Stimulated activated CD4-positive, alpha-beta T cell treated with anti-CD3 and anti-CD28 coated beads, Interleukin-2, amount 100 ng/mL, for 48 hours (primary cell): ENCODE results near the gene STK32B.

Experiments used
- DNase-seq, 2 donors: peaks; one replicate each; pipeline ENCODE4 v3.0.0-alpha.2; 2020

Gene STK32B

DNA sequence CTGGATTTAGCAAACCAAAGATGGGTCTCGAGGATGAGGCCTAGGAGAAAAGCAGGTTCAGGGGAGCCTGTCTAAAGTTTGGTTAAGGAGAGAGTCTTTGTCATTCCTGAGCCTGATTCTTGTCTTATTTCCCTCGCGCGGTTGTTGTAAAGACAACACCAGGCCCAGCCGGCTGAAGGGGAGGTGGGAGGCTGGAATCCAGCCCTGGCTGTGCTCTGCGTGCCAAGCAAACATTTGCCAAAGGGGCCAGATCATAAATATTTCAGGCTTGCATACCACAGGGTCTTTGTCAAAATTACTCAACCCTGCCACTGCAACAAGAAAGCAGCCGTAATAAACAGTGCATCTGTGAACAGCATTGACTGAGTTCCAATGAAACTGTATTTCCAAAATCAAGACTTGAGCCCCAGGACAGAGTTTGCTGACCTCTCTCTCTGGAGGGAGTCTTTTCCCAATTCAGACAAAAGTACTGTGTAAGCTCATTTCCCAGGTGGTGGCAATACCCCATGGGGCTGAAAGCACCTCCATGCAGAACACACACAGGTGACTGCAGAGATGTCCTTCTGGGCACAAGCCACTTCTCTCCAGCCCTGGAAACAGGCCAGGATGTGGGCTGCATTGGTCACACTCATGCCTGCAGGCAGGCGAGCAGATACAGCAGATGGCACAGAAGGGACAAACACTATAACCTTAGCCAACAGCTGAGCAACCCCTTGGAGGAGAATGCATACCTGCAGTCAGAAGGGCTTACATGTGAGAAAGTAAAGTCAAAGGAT is 320.3 kb downstream of the STK32B start:
- no peak for DNase-seq

DNA sequence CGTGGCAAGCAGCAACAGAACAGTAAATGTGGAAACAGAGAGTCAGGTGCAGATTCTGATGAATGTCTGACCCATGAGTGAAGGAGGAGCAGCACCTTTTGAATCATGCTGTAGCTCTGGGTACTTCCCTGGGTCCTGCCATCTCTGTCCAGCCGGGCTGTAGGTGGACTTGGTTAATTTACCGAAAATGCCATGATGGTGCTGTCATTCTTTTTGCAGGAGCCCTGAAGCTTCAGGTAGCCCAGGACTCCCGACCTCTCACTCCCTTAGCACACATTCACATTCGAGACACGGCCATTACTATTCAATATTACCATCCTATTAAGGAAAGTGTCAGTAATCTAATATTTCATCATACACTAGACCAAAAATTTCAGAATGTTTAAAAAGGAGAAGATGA is 320.9 kb downstream of the STK32B start:
- no peak for DNase-seq

- DNase-seq, result no peak
Measured at GRCh38 chr4:5373327-5373726, 322.0 kb downstream of the STK32B start.

- no peak for DNase-seq
Measured at GRCh38 chr4:5374592-5374991, 323.3 kb downstream of the STK32B start.

DNA sequence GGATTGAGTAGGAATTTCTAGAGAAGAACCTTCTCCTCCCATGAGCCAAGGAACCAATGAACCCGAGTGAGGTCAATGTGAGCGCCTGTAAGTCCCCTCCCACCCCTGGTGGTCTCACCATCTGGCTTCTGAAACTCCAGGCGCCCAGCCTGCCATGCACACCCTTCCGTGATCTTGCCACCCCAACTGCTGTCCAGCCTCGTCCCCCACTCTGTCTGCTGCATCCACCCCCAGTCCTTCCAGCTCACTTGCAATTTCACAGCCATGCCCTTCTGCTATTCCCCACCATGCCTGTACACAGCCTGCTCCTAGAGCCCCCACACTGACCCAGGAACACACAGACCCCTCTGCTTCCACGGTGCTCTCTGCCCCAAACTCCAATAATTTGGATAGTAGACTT is 323.7 kb downstream of the STK32B start:
- no peak for DNase-seq

DNA sequence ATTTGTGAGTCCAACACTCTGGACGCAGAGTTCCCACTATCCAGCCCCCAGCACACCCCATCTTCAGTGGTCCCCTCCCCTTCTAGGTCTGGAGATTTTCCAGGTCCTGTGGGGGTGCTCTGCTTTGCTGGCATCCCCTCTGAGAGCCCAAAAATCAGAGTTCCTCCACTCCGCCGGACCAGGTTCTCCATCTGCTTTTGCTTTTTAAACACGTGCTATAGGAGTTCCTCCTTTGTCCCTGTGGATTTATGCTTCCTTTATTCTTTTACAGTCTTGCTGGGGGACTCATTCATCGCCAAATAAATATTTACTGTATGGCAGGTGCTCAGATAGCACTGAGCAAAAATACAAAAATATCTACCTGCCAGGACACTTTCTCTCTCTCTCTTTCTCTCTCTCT is 324.7 kb downstream of the STK32B start:
- DNase-seq, result no peak

DNA sequence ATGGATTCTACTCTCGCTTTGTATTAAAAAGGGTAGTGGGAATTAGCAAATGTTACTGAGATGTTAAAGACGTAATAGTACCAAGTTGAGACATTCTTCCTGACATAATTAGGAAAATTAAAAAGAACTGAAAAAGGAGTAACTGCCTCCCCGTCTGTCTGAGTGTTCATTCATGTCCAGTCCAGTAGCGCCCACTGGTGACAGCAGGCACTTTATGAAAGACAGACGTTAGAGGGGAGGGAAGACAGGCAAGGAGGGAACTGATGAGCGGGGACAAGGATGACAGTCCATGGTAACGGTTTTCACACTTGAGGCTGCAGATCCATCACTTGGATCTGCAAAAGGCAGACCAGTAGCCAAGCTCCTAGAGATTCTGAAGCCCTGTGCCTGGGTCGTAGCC is 326.7 kb downstream of the STK32B start:
- DNase-seq, result no peak

- DNase-seq, result no peak
Measured at GRCh38 chr4:5379895-5380294, 328.6 kb downstream of the STK32B start.

GRCh38 chr4:5381961-5382441 is 330.7 kb downstream of the STK32B start:
- DNase-seq, result no peak

GRCh38 chr4:5383191-5383980 is 332.1 kb downstream of the STK32B start:
- no peak for DNase-seq

DNA sequence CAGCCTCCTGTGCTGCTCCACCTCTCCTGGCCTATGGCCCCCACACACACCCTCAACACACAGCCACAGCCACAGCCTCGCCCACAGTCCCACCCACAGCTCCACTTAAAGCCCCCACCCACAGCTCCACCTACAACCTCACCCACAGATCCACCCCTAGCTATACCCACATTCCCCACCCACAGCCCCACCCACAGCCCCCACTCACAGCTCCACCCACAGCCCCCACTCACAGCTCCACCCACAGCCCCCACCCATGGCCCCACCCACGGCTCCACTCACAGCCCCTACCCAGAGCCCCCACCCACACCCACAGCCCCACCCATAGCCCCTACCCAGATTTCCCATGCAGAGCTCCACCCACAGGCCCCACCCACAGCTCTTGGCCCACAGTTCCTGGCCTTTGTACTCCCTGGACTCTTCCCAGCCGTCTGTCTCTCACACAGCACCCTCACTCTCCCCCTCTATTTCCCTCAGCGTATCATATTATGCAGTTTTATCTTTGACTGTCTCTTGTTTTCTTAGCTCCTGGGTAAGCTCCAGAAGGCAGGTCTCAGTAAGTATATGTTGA is 334.5 kb downstream of the STK32B start:
- DNase-seq, result no peak

DNA sequence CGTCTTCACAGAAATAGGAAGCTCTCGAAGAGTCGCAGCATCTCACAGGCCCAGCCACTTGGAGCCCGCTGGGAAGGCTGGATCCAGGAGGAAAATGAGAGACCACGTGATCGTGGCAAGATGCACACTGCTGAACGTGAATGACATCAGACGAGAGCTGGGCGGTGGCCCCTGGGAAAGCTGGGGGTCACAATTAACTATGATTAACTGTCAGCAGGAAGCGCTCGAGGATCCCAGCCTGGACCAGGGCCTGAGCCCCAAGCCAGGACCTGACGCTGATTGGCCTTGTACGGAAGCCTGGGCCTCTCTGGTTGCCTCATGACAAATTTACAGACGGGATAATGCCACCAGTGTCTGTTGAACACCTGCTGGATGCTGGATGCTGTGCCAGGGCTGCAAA is 335.6 kb downstream of the STK32B start:
- no peak for DNase-seq

- no peak for DNase-seq
Measured at GRCh38 chr4:5387457-5387856, 336.2 kb downstream of the STK32B start.

DNA sequence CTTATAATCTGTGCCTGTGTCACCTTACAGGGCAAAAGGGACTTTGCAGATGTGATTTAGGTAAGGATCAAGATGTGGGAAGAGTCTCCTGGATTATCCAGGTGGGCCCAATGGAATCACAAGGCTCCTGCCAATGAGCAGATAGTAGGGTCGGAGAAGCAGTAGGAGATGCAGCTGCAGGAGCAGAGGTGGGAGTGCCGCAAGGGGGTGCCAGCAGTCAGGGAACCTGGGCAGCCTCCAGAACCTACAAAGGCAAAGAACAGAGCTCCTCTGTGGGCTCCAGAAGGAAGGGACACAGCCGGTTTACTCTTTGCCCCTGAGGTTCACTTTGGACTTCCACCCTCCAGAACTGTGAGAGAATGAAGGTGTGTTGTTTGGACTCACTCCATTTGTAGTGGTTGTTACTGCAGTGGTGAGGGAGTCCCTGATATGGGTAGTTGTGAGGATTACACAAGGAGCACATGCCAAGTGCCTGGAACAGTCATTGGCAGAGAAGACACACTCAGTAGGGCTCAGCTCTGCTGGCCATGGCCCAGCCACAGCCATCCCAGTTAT is 338.6 kb downstream of the STK32B start:
- no peak for DNase-seq

DNA sequence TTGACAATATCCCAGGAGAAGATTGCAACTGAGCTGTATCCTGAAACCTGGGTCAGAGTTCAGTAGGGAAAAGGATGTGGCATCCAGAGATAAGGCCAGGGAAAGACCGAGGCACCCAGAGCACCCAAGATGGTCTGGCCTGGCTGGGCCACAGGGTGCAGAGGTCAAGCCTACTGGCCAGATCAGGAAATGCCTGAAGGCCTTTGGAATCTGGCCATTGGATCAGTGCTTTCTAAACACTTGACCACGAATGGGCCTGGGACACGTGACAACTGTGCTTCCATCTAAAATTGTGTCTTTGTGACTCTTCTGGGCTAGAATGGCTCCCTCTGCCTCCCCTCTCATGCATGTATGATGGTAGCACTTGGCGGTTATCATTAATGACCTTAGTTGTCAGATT is 340.2 kb downstream of the STK32B start:
- no peak for DNase-seq

DNA sequence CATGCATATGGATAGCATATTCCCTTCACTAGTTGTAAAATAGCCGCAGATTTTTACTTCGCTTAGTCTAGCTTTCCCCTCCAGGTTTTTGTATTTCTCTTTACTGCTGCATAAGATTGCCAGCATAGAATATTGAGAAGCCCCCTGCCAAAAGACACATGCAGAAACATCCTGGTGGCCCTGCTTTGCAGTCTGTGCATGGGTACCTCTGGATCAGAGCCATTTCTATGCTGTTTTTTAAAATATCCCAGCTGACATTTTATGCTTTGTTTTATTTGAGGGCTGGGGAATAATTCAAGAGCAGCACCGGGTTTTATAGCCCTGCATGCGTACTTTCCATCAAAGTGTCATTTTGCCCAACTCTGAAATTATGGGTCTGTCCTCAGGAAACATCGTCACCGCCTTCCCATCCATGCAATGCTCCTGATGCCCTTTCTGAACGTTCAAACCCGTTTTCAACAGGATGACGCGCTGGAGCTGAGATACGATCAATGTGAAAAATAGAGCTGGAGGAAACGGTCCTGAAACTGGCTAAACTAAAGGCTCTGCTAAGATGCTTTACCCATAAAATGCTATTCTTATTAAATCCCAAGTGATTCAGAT is 342.7 kb downstream of the STK32B start:
- no peak for DNase-seq

DNA sequence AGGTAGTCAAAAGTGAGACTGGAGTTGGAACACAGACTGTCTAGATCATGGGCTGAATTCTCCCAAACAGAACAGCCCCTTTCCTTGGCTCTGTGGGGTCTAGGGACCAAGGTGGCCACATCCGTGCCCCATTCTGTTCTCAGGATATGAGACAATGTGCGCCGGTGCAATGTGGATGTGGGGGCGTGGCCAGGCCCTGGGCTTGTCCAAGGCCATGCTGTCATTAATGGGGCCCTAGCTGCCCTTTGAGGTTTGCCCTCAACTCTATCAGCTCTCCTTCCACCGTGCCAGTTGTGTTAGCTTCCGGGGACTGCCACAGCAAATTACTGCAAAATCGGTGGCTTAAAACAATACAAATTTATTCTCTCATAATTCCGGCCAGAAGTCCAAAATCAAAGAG is 344.5 kb downstream of the STK32B start:
- DNase-seq, result no peak

DNA sequence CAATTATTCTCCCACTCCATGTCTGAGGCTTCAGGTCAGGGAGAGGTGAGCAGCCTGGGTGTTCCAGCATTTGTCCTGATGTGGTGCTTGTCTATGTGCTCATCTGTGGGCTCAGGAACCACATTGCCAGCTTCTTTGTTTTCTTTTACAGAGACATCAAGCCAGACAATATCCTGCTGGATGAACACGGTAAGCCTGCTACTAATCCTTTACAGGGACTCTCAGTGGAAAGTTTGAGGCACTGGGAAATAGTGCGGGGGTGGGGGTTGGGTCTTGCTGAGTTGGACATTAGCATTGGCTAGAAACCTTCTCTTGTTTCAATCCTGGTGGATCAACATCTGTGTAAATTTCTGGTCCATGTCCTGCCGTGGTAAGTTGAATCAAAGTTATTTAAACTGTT is 346.8 kb downstream of the STK32B start:
- no peak for DNase-seq

DNA sequence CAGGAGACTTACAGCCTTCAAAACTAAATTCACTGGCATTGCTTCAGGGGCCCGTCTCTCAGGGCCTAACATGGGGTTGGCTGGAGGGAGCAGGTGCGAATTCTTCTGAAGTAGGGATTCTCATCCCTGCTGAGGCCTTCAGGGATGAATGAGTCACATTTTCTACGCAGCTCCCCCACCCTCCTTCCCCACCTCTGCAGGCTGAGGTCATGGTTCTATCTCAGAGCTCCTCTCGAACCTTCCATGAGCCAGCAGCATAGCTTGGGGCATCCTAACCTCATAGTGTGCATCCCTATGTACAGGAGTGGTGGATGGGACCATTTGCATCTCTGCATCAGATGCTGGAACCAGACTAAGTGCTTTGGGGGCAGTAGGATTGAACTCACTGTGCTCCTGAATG is 347.8 kb downstream of the STK32B start:
- DNase-seq, result no peak

DNA sequence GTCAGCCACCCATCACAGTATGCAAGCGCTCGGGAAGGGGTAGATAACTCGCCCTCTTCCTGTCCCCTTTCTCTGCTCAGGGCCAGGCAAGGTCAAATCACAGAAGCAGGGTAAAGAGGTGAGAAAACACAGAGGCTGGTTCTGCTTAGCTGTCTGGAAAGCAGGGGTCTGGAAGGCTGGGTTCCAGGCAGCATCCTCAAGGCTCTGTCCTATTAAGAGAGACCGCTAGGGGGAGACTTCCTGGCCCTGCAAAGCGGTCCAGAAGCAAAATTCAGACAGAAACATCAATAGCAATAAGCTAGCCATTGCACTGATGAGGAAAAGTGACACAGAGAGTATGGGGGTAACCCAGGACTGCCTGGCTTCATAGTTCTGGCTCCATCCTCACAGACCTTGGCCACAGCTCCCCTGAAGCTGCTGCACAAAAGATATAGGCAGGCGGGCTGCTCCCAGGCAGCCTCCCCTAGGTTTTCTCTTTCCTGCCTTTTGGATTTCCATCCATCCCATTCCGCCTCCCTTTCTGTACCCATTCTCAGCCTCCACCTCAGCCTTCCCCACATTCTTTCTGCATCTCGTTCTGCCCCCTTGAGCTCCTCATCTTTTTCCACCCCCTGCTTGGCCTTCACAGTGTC is 348.6 kb downstream of the STK32B start:
- DNase-seq, result no peak

DNA sequence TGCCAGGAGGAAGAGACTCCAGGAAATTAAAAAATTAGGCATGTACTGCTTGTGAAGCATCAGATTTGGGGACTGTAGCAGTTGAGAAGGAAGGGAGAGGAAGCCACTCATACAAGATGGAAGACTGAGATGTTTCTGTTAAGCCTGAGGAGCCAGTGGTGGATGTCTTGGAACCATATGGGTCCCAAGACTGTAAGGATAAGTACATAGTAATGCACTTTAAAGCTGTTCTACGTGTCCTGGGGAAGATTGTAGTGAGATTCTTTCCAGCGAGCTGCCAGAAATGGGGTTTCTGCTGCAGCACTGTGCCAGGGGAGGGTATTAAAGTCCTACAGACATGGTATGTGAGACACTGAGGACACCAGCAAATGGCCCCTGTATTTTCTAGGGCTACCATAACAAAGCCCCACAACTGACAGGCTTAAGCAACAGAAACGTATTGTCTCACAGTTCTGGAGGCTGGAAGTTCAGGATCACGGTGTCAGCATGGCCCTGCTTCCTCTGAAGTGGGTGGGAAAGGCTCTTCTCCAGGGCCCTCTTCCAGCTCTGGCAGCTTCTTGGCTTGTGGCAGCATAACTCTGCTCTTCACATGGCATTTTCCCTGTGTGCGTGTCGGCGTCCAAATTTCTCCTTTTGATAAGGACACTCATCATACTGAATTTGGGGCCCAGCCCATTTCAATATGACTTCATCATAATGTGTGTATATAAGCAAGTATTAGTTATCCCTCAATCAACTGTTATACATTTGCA is 352.6 kb downstream of the STK32B start:
- no peak for DNase-seq

GRCh38 chr4:5409237-5409636 is 358.0 kb downstream of the STK32B start:
- no peak for DNase-seq
